Measurements from ENCODE around the gene INSM1.

The INSM1 gene

DNA sequence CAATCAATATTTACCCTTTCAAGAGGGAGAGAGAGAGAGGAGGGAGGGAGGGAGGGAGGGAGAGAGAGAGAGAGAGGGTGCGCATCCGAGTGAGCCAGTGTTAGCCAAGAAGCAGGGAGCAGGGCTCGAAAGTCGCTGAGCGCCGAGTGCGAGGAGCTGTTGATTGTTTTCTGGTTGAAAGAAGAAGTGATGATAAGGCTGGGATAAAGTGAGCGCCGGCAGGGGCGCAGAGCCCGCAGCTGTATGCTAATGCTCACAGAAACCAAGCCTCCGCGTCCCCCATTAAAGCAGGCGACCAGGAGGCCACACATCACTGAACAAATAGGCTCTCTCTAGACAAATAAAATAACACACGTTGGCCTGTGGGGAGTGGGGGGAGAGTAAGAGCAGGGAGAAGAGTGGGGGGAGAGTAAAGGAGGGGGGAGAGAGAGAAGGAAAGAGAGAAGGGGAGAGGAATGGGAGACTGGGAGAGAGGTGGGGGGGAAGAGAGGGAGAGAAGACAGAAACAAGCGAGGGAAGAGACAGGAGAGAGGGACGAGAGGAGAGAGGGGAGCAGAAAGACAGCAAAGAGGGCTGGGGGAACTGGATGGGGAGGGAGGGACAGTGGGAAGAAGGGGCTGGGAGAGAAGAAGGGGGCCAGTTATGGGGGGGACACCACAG is 5.0 kb upstream of the INSM1 start:
- DNase-seq = no peak

DNA sequence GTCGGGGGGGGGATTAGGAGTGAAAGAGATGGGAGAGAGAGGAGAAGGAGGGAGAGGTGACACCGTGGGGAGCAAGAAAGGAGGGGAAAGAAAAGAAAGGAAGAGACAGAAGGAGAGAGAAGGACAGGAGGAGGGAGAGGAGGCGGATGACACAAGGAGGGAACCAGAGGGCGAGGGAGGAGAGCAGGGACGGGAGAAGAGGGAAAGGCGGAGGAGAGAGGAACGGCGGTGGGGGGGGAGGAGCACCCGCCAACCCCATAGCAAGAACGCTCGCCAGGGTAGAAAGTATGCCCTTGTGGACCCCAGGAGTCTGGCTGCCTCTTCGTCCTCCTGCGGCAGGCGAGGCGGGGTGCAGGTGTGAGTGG is 4.5 kb upstream of the INSM1 start:
- DNase-seq = no peak

DNA sequence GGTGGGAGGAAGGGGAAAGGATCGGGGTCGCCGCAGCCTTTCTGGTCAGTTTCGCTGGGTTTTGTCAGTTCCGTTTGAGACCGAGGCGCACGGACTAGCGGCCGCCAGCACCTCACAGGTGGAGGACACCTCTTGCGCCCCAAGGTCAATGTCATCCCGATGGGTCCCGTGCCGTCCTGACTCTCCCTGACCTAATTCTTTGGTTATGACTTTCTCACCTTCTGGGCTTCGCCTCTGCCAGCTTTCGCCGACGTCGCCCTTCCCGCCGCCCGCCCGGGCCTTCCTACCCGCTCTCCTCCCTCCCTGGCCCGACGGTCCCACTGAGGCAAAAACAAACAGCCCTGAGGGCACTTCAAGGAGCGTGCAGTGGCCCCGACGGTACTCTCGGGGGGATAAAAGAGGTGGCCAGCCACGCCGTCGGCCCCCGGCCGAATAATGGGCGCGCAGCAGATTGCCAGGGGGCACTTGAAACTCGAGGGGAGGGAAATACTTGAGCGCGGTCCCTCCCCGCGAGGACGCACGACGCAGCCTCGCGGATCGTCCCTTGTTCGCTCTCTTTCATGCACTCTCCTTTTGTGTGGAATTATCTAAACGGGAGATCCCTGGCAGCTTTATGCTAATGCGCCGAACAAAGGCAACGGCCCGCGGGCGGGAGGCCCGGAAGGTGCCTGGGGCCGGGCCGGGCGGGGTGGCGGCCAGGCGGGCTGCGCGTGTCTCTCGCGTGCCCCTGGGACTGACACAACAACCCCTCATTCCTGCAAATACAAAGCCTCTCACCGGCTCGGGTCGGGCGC is 3.9 kb upstream of the INSM1 start:
- no peak for DNase-seq

DNA sequence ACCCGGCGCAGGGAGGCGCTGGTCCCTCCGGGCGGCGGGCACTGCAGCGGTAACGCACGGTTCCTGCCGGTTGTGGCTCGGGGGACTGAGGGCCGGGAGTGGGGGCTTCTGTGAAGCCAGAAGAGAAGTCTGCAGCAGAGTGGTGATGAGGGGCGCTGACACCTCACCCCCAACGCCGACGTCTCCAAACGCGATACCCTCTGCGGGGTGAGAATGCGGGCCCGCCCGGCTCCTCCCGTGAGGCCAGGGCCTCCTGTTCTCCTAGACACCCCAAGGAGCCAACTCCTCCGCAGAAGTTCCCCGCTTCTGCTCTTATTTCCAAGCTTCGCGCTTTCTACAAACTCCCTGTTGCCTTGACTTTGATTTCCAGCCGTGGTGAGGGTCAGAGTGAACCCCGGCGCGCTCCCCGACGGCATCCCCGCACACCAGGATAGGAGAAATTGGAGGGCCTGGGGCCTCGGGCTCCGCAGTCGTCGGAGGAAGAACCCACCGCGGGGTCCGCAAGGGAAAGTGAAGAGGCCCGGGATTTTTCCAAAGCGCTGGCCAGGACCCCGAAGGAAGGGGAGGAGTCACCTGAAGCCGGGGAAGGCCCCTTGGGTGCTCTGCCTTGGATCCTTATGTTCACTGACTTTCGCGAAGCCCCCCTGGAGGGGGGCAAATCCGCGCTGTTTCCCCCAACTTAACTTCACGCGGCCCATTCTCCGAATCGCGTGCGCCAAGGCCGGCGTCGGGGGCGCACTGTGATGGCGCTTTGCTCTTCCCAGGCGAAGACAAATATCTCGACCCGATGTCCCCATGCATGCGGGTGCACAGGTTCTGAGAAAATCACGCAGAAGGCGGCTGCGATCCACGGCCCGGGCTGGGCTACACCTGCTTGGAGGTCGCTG is 3.1 kb upstream of the INSM1 start:
- DNase-seq = no peak

DNA sequence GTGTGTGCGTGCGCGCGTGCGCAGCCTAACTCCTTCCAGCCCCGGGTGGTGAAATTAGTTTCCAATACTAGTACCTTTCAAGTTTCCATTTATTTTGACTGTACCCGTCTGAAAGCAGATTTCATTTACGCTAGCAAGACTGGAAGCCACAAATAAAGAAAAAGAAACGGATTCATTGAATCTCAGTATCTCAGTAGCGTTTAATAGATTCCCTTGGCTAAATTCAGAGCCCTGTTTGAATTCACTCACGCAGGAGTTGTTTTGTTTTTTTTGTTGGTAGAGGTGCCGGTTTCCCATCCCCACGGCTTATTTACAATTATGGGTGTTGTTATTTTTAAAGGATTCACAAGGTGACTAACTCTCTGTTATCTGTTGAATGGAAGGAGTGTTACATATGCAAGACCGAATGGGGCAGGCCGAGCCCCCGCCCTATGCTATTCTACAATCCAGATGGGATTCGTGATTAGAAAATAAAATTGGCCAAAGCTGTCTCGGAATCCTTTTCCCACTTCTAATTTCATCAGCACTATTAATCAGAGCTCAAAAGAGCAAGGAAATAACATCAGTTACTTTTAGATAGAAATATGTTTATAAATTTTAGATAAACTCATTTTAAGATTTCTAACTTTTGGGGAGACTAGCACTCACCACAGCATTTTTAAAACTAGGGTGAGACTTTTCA is 2.3 kb upstream of the INSM1 start:
- DNase-seq = no peak

DNA sequence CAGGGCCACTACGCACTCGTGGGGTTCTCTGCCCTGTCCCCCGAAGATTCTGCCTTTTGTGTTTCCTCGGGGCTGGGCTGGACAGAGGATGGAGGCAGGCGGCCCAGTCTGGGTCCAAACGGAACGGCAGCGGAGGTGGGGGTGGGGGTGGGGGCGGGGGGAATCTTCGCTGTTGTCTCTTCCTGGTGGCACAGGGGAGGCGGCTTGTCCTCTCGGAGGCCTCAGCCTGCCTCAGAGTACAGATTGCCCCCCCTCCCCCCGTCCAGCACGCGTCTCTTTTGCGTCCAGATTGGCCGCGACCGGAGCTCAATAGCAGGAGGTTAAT is 1.4 kb upstream of the INSM1 start:
- DNase-seq = no peak

DNA sequence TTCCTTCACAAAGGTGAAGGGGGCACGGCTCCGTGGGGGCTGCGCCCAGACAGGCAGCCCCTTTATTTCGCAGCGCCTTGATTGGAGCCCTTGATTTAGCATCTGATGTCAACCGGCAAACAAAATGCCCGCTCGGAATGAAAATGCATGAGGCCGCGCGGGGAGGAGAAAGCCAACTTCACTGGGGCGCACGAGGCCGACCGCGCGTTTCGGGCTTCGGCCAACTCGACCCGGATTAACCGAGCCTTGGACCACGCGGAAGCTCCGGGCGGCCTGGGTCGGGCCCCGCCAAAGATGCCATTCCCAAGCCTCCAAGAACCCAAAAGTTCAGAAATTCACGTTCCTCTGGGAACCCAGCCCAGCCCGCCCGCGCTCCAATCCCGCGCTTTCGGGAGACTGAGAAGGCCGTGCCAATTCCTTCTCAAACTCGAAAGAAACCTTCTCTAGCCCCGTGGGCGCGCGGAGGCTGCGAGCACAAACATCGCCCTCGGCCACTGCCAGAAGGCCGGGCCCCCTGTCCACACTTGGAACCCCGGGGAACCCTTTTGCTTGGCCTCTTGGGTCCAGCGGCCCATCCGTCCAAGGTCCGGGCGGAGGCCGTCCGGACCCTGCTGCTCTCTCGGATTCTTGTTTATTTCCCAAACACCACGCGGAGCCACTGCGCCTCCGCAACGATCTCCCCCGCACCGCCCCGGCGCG is 879 bp upstream of the INSM1 start:
- DNase-seq = no peak

DNA sequence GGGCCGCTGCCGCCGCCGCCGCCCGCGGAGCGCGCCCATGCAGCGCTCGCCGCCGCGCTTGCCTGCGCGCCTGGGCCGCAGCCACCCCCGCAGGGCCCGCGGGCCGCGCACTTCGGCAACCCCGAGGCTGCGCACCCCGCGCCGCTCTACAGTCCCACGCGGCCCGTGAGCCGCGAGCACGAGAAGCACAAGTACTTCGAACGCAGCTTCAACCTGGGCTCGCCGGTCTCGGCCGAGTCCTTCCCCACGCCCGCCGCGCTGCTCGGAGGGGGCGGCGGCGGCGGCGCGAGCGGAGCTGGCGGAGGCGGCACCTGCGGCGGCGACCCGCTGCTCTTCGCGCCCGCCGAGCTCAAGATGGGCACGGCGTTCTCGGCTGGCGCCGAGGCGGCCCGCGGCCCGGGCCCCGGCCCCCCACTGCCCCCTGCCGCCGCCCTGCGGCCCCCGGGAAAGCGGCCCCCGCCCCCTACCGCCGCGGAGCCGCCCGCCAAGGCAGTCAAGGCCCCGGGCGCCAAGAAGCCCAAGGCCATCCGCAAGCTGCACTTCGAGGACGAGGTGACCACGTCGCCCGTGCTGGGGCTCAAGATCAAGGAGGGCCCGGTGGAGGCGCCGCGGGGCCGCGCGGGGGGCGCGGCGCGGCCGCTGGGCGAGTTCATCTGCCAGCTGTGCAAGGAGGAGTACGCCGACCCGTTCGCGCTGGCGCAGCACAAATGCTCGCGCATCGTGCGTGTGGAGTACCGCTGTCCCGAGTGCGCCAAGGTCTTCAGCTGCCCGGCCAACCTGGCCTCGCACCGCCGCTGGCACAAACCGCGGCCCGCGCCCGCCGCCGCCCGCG is 730 bp downstream of the INSM1 start:
- no peak for DNase-seq

DNA sequence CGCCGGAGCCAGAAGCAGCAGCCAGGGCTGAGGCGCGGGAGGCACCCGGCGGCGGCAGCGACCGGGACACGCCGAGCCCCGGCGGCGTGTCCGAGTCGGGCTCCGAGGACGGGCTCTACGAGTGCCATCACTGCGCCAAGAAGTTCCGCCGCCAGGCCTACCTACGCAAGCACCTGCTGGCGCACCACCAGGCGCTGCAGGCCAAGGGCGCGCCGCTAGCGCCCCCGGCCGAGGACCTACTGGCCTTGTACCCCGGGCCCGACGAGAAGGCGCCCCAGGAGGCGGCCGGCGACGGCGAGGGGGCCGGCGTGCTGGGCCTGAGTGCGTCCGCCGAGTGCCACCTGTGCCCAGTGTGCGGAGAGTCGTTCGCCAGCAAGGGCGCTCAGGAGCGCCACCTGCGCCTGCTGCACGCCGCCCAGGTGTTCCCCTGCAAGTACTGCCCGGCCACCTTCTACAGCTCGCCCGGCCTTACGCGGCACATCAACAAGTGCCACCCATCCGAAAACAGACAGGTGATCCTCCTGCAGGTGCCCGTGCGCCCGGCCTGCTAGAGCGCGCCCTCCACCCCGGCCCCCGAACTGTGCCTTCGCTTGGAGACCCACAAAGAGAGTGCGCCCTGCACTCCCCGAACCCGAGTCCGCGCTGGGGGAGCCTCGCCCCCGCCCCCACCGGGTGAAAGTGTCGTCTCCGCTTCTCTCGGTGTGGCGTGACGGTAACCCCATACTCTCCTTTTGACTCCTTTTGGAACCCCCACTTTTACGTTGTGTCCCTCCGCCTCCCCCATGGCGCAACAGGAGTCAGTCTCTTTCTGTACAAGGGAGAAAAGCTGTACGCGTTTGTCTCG is 1.6 kb downstream of the INSM1 start:
- no peak for DNase-seq

DNA sequence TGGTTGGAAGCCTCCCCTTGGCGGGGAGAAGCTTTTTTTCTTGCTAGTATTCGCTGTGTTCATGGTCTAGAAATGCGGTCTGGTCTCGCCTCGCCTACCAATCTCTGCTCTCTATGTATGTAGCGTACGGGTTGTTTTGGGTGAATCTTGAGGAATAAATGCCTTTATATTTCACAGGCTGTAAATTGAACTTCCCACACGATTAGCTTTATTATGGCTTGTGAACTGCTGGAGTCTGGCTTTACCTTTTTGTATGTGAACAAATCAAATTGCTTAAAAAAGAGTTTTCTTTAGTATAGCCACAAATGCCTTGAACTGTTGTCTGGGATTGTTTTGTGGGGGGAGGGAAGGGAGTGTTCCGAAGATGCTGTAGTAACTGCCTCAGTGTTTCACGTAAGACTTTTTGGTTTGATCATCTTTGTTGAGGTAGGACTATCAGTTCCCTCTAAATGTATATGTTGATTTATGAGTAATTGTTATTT is 2.2 kb downstream of the INSM1 start:
- DNase-seq = no peak

DNA sequence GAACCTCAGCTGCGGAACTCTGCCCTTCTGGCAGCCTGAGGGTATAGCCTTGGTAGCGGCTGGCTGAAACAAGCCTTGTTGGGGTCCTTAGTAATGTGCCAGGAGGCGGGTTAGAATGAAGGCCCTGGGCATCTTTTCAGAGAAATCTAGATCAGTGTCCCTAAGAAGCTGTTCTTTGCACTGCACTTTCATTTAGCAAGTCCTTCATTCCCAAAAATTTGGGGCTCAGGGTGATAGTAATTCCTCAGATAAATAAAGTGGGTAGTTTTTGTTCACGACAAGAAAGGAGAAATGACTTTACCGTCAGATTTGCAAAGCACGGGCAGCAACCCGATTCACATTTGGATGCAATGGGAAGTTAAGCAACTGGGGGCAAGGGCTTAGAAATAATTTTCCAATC is 3.2 kb downstream of the INSM1 start:
- no peak for DNase-seq

DNA sequence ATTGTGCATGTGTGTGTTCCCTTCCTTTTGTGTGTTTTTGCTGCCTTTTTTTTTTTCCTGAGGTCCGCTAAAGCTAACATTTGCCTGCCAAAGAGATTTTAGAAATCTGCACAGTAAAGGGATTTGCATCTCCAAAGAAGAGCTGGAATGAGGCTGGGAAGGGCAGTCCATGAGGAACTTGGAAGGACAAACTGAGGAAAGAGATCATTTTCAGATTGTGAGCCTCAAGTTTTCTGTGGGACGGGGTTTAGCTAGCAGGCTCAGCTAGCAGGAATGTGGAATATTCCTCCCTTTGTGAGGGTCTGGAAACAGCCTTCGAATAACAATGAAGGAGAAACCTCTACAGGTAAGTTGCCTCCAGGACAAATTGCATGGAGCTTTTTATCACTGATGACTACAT is 3.8 kb downstream of the INSM1 start:
- DNase-seq = no peak

DNA sequence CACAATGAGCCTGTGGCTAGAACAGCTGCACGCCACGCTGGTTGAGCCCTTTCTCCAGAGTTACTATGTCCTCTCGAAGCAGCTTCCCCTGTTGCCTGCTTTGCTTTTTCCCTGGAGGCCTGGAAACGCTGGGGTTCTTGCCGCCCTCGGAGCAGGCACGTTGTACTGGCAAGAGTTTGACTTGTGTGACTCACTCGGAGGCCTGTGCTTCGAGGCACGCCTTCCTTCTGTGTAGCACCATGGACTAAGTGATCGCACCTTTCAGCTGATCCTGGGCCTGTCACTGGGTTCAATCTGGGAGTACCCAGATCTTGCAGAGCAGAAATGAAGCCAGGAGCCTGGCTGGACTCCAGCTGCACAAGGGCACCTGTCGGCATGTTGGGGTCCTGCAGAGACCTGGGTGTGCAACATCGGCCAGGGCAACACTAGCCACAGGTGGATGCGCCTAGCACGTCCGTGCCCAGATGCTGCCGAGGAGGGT is 5.2 kb downstream of the INSM1 start:
- DNase-seq = no peak

DNA sequence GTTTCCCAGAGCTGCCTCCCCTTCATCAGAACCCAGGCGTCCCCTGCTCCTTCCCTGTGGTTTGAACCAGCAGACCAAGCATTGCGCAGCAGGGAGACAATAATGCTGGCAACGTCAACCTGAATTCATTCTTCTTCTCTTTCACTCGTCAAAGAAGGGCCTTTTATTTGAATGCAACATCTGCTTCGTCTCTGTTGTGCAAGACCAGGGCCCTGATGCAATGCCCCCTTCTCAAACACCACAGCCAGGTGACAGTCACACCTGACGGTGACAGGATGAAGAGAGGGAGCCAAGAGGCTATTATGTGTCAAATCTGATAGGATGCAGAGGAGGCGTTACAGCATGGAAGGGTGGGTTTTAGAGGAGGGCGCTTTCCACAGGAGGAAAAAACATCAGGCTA is 8.0 kb downstream of the INSM1 start:
- no peak for DNase-seq

DNA sequence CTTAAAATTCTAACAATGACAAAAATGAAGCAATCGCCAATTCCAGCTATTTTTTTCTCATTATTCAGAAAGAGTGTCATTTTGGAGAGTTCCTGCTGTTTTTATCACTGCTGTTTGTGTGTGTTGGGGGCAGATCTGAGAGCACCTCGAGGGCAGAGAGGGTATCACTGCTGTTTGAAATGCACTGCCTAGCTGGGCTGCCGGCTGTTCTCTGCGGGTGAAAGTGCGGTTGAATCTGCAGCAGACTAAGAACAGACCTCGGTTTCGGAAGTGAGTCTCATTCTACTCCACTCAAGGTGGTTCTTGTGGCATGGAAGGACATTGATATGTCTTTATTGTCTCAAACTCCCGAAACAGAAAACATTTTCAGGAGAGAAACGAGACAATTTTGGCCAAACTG is 18.3 kb downstream of the INSM1 start:
- no peak for DNase-seq

DNA sequence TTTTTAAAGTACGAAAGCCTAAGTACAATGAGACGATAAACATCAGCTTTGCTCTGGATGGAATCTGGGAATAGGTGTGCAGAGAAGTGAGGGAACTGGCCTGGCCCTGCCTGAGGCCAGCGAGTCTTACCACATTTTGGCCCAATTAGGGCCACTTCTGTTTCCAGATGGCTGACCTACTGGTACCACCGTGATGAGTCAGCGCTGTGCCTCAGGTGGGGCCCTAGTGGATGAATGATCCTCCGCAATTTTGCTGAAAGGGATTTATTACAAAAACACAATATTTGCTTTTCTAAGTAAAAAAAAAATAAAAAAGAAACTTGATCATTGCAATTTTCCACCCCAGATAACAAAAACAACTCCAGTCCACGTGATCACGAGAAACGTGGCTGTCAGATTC is 22.5 kb downstream of the INSM1 start:
- DNase-seq = no peak

DNA sequence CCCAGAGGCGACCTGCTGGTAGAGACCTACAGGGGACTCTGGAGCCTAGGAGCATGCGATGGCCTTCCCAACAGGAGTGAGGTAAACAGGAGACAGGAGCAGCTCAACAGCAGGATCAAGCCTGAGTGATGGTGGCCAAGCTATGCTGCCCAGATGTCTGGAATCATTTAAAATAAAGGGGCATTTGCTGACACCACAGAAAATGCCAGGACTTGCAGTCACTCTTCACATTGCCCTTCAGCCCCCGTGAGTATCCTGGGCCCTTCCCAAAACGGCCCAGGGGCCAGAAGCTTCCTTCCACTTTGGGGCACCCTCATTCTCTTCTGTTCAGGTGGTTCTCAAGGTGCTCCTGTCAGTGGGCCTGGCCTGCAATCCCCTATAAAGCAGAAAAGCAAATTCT is 23.2 kb downstream of the INSM1 start:
- DNase-seq = no peak

DNA sequence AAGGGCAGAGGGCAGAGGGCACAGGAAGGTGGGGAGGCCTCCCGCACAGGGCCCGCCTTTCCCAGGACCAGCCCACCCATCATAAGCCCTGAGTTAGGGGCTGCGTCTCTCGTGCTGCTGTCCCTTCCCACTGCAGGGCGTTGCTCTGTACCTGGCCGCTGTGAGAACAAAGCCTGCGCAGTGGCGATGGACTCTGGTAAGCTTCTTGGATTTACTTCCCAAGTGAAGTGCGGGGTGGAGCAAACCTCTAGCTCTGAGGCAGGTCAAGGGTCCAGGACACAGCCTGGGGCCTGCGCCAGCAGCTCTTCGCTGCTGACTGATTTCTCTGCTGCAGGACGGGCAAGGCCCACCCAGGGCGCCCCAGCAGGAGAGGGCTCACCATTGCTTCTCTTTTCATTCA is 23.9 kb downstream of the INSM1 start:
- no peak for DNase-seq

DNA sequence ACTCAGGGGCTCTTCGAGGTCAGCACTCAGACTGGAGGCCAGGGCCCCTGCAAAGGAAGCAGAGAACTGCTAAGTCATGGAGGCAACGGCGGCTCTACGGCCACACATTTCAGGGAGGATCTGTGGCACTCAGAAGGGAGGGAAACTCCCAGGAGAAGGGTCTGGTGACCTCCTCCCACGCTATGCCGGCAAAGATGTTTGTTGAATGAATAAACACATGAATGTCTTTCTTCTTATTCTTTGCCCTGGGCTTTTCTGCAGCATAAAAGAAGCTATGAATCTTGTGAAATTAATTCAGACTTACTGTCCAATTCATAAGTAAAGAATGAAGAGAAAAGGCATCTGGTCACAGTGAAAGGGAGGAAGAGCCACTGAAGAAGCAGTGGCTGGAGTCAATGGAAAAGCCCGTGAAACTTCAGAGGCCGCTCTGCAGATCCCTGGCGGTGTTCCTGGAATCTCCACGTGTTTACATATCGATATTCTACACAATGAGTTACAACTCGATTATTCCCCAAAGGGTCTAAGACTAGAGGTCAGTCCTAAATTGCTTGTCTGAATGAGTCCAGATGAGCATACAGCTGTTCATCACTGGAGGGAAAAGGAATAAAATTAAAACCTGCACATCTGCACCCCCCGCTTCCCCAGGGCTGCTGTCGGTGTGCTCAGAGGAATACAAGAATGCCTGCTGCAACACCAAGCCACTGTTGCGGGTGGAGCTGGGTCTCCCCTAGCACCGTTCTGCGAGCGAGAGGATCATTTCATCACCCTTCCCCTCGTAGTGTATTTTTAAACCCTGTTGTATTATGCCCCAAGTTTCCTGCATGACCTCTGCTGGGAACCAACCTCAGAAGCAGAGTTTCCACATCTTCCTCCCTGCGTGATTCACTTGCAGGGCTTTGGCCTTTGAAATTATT is 25.6 kb downstream of the INSM1 start:
- no peak for DNase-seq

All from activated naive CD4-positive, alpha-beta T cell treated with Interleukin-2 at 50 U/mL for 16 hours (primary cell).